ENCODE data around the gene GID8. TPM values are rescaled to one million over a fixed set of nuclear protein-coding genes. Genes with fewer than 3 reads are reported as not detected.

GID8 gene
- total RNA-seq, 1 experiment from 2014 or later = 35.6 TPM

DNA sequence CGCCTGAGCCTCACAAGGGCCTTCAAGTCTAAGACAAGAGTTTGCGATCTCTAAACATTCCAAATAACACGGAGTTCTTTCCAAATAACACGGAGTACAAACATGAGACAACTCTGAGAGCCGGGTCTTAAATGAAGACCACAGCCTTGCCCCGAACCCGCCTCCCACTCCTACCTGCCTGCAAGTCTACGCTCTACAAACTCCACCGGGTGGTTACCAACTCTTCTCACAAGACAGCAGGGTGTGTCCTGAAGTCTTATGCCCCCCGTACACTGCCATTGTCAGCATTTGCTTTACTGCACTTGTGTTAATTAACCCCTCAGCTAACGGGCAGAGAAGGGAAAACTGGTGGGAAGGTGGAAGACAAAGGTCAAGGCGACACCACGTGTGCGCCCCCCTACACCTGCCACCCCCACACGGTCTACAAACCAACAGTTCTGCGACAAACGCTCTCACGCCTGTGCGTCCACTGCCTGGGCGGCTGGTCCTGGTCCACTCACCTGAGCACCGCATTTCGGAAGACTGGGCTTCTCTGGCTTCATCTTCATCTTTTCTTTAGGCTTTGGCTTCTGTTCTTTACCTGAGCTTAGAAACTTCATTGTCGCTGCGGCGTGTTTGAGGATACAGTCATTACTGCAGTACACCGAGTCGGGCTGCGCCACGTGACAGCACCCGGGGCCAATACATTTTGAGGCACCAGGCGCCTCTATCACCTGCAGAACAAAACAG, 31.1 kb upstream of the GID8 start:
- no peak overlapping the region for H3K4me2 ChIP-seq (ENCODE audit: low read length)
- H3K4me1 ChIP-seq (ENCODE audit: control insufficient read depth in 1 of 2, insufficient read depth in 2 of 2, low read length in 2 of 2) = no peaks in the 10 kb centered on the region
- H3K36me3 ChIP-seq (ENCODE audit: control insufficient read depth in 1 of 2, insufficient read depth in 2 of 2, low read length in 2 of 2) = peaks cover 70 to 90% of the 10 kb centered on the region in 2 experiments
- peaks cover 69% of the 10 kb centered on the region for H3K79me2 ChIP-seq (ENCODE audit: insufficient read depth, low read length)
- ChIA-PET RAD21 (ENCODE audit: low non-redundant PET in 1 of 2, low total read pairs in 2 of 2, uncharacterized antibody in 2 of 2, unreplicated experiment in 2 of 2) (no interaction called here), CTCF (interaction anchor here (0.6 to 1.6 kb wide), 7 partner anchors 9 to 102 kb away, joined by 3 to 8 read pairs (median 3); no protein-coding TSS in a partner anchor), POLR2A (no interaction called here)
- H3K9ac ChIP-seq (ENCODE audit: low read length) = no peak overlapping the region
- no peak for ATAC-seq
- H3K27ac ChIP-seq (ENCODE audit: low read depth, low read length) = no peak overlapping the region
- H3K9me2 ChIP-seq (ENCODE audit: insufficient read depth) = no peaks in the 10 kb centered on the region
- H3K4me3 ChIP-seq (replicated peaks in 1 of 2; ENCODE audit: low read depth in 1 of 2, low read length in 2 of 2) = no peak overlapping the region
- no peaks in the 10 kb centered on the region for H3K27me3 ChIP-seq (ENCODE audit: insufficient read depth, low read length)
- no peaks in the 10 kb centered on the region for H3K9me3 ChIP-seq (ENCODE audit: control insufficient read depth in 1 of 2, insufficient read depth in 1 of 2, low read depth in 1 of 2, low read length in 2 of 2)
- no peak for DNase-seq (ENCODE audit: low read depth, low spot score)
- no peak overlapping the region for H2AFZ ChIP-seq (ENCODE audit: low read depth, low read length, poor library complexity, severe bottlenecking)
- H4K20me1 ChIP-seq (ENCODE audit: insufficient read depth) = peaks cover 10% of the 10 kb centered on the region; the same call in 1 of the 2 replicates
- intact Hi-C loops (cut with micrococcal nuclease) = no loop called here
- no peak for TF ChIP-seq SIN3A (IDR thresholded peaks at IDR 0.05; ENCODE audit: low read depth)
- TF ChIP-seq JUND (IDR thresholded peaks at IDR 0.05) = no peak
- no peak for TF ChIP-seq SP1 (IDR thresholded peaks at IDR 0.05; ENCODE audit: low read depth)
- TF ChIP-seq EZH2 (IDR thresholded peaks at IDR 0.05) = no peak
- no peak for TF ChIP-seq ZNF274 (IDR thresholded peaks at IDR 0.05; ENCODE audit: low read depth, low read length)
- no peak for TF ChIP-seq YY1 (IDR thresholded peaks at IDR 0.05; ENCODE audit: extremely low read depth, insufficient replicate concordance, low read depth, low read length)
- no peak for TF ChIP-seq POLR2A (IDR thresholded peaks at IDR 0.05; ENCODE audit: borderline replicate concordance, extremely low read depth, insufficient read depth, insufficient read length)
- TF ChIP-seq, protein P1, sequence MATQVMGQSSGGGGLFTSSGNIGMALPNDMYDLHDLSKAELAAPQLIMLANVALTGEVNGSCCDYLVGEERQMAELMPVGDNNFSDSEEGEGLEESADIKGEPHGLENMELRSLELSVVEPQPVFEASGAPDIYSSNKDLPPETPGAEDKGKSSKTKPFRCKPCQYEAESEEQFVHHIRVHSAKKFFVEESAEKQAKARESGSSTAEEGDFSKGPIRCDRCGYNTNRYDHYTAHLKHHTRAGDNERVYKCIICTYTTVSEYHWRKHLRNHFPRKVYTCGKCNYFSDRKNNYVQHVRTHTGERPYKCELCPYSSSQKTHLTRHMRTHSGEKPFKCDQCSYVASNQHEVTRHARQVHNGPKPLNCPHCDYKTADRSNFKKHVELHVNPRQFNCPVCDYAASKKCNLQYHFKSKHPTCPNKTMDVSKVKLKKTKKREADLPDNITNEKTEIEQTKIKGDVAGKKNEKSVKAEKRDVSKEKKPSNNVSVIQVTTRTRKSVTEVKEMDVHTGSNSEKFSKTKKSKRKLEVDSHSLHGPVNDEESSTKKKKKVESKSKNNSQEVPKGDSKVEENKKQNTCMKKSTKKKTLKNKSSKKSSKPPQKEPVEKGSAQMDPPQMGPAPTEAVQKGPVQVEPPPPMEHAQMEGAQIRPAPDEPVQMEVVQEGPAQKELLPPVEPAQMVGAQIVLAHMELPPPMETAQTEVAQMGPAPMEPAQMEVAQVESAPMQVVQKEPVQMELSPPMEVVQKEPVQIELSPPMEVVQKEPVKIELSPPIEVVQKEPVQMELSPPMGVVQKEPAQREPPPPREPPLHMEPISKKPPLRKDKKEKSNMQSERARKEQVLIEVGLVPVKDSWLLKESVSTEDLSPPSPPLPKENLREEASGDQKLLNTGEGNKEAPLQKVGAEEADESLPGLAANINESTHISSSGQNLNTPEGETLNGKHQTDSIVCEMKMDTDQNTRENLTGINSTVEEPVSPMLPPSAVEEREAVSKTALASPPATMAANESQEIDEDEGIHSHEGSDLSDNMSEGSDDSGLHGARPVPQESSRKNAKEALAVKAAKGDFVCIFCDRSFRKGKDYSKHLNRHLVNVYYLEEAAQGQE (IDR thresholded peaks at IDR 0.05; ENCODE audit: low read depth) = no peak
- TF ChIP-seq ZFX (IDR thresholded peaks at IDR 0.05) = no peak
- no peak for TF ChIP-seq CEBPB (IDR thresholded peaks at IDR 0.05; ENCODE audit: low read depth)
- TF ChIP-seq, protein P2, sequence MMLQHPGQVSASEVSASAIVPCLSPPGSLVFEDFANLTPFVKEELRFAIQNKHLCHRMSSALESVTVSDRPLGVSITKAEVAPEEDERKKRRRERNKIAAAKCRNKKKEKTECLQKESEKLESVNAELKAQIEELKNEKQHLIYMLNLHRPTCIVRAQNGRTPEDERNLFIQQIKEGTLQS (IDR thresholded peaks at IDR 0.05) = no peak
- TF ChIP-seq RAD21 (IDR thresholded peaks at IDR 0.05; ENCODE audit: low read depth) = no peak
- no peak for TF ChIP-seq FOSL1 (IDR thresholded peaks at IDR 0.05; ENCODE audit: low read depth)
- no peak for TF ChIP-seq SRF (IDR thresholded peaks at IDR 0.05; ENCODE audit: low read depth)
- no peak for TF ChIP-seq EZH2phosphoT487 (IDR thresholded peaks at IDR 0.05; ENCODE audit: borderline replicate concordance)
- TF ChIP-seq, protein P3, sequence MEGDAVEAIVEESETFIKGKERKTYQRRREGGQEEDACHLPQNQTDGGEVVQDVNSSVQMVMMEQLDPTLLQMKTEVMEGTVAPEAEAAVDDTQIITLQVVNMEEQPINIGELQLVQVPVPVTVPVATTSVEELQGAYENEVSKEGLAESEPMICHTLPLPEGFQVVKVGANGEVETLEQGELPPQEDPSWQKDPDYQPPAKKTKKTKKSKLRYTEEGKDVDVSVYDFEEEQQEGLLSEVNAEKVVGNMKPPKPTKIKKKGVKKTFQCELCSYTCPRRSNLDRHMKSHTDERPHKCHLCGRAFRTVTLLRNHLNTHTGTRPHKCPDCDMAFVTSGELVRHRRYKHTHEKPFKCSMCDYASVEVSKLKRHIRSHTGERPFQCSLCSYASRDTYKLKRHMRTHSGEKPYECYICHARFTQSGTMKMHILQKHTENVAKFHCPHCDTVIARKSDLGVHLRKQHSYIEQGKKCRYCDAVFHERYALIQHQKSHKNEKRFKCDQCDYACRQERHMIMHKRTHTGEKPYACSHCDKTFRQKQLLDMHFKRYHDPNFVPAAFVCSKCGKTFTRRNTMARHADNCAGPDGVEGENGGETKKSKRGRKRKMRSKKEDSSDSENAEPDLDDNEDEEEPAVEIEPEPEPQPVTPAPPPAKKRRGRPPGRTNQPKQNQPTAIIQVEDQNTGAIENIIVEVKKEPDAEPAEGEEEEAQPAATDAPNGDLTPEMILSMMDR (IDR thresholded peaks at IDR 0.05 in 2 of 3, conservative IDR thresholded peaks at IDR 0.05 in 1 of 3; ENCODE audit: borderline replicate concordance in 1 of 3, insufficient read depth in 1 of 3, low read depth in 2 of 3, low read length in 2 of 3) = no peak
- no peak for TF ChIP-seq EGR1 (IDR thresholded peaks at IDR 0.05; ENCODE audit: low read depth)
- TF ChIP-seq POLR2AphosphoS5 (IDR thresholded peaks at IDR 0.05; ENCODE audit: low read depth, low read length) = no peak
- no TSS peak for BruUV-seq (replicated peaks)
